Measurements from ENCODE around the gene ARHGEF25.

DNA sequence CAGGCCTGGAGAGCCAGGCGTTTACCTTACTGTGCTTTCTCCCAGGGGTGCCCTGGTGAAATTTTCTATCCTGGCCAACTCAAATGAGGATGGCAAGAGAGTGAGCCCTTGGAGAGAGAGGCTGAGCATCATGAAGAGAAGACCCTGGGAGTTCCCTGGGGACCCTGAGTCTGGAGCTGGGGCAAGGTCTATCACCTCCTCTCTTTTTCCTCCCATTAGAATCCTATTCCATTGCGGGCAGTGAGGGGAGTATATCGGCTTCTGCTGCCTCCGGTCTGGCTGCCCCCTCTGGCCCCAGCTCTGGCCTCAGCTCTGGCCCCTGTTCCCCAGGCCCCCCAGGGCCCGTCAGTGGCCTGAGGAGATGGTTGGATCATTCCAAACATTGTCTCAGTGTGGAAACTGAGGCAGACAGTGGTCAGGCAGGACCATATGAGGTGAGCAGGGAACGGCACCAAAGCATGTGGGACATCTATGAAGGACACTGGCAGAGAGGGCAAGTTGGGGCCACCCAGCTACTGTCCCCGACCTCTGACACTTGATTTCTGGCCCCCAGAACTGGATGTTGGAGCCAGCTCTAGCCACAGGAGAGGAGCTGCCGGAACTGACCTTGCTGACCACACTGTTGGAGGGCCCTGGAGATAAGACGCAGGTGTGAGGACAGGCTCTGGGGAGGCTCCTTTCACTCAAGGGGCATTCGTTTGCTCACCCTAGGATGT lies 1.6 kb downstream of the ARHGEF25 start:
- TF ChIP-seq CTCF (IDR thresholded peaks at IDR 0.05) = no peak
- TF ChIP-seq POLR2A (IDR thresholded peaks at IDR 0.05) = no peak
